Left ventricle myocardium inferior (tissue), 1 donor: ENCODE measurements around the gene GCNT3. TPM values are rescaled to one million over a fixed set of nuclear protein-coding genes. Genes with fewer than 3 reads are reported as not detected.

Experiments
- DNase-seq: peaks from one replicate; pipeline ENCODE4 v3.0.0-alpha.2; 2020
- H3K27ac ChIP-seq: fragments of 200-600 bp; replicated peaks from 2 replicates; pipeline ENCODE4 v1.8.0; 2021
- H3K27me3 ChIP-seq: fragments of 200-600 bp; 2 replicates; pipeline ENCODE4 v1.8.0; 2021; ENCODE audit warnings: low read depth
- H3K36me3 ChIP-seq: fragments of 200-600 bp; 2 replicates; pipeline ENCODE4 v1.8.0; 2021
- H3K4me1 ChIP-seq: fragments of 200-600 bp; 2 replicates; pipeline ENCODE4 v1.8.0; 2021
- H3K4me3 ChIP-seq: fragments of 200-600 bp; 2 replicates; pipeline ENCODE4 v1.8.0; 2021; ENCODE audit warnings: mild to moderate bottlenecking, moderate library complexity
- H3K9me3 ChIP-seq: fragments of 200-600 bp; replicated peaks from 2 replicates; pipeline ENCODE4 v1.8.0; 2021
- intact Hi-C: fragments of 100-400 bp; cut with micrococcal nuclease; formaldehyde crosslinking; loops from one replicate; pipeline ENCODE4 v1.11.0; 2022
- total RNA-seq: library from RNA; stranded (reverse); fragmentation: NEBNext Ultra II Directional; extraction: Animal tissue kit (Norgen Biotek cat#: 25700); gene quantifications from one replicate; pipeline ENCODE4 v1.2.1, GENCODE V29; 2021
- TF ChIP-seq, protein P1 (sequence below): fragments of 200-600 bp; IDR thresholded peaks from 2 replicates; pipeline ENCODE4 v1.8.0; 2021; ENCODE audit warnings: antibody characterized with exemption, mild to moderate bottlenecking, borderline replicate concordance
- donor health status: DM: no; HTN: yes; CAD: no; lungs with severe emphysema.

Gene GCNT3
- total RNA-seq, 1 donor from 2014 or later, result 0.14 TPM

DNA sequence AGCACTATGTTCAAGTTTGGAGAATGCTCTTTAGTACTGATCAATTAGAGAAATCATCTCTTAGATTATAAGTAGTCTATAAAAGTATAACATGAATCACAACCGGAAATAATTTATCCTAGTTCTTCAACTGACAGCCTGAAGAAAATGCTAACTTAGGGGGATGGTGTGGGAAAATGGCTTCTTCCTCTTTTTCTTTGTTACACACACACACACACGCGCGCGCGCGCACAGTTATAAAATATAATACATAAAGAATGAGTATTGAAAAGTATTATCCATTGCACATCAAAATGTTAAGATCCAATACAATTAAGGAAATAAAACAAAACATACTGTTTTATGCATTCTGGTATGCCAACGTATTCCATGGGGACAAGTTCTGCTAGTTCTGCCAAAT lies 57.0 kb downstream of the GCNT3 start:
- no peaks in the 10 kb centered on the region for H3K27me3 ChIP-seq
- intact Hi-C loops, result no loop called here
- H3K27ac ChIP-seq, result no peak overlapping the region
- peaks cover 79% of the 10 kb centered on the region for H3K36me3 ChIP-seq
- H3K9me3 ChIP-seq, result no peaks in the 10 kb centered on the region
- TF ChIP-seq, protein P1, sequence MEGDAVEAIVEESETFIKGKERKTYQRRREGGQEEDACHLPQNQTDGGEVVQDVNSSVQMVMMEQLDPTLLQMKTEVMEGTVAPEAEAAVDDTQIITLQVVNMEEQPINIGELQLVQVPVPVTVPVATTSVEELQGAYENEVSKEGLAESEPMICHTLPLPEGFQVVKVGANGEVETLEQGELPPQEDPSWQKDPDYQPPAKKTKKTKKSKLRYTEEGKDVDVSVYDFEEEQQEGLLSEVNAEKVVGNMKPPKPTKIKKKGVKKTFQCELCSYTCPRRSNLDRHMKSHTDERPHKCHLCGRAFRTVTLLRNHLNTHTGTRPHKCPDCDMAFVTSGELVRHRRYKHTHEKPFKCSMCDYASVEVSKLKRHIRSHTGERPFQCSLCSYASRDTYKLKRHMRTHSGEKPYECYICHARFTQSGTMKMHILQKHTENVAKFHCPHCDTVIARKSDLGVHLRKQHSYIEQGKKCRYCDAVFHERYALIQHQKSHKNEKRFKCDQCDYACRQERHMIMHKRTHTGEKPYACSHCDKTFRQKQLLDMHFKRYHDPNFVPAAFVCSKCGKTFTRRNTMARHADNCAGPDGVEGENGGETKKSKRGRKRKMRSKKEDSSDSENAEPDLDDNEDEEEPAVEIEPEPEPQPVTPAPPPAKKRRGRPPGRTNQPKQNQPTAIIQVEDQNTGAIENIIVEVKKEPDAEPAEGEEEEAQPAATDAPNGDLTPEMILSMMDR, result no peak
- H3K4me1 ChIP-seq, result no peaks in the 10 kb centered on the region
- DNase-seq, result no peak
- H3K4me3 ChIP-seq, result no peak overlapping the region

Other genes with a start within 250 kb of the GCNT3 start
- gene MYO1E, start 238.9 kb upstream of the GCNT3 start, total RNA-seq, result 23.6 TPM
- gene FAM81A, start 173.6 kb upstream of the GCNT3 start, total RNA-seq, result 2.9 TPM
- 126 TPM for gene GTF2A2, start 45.7 kb downstream of the GCNT3 start, total RNA-seq
- 78.0 TPM for gene BNIP2, start 77.5 kb downstream of the GCNT3 start, total RNA-seq